Adrenal gland (tissue), 5 donors: ENCODE data around the gene DOCK1.

Experiments used
- POLR2A ChIP-seq, 2 donors: fragments of 450-650 bp; IDR thresholded peaks; one replicate each; pipeline ENCODE4 v1.6.1; 2017; ENCODE audit warnings: antibody characterized with exemption in 2 of 2, mild to moderate bottlenecking in 2 of 2, moderate library complexity in 1 of 2
- TF ChIP-seq, protein P1 (sequence below), 6 experiments: fragments of 450-650 bp in 4 of 6; fragments of 200-600 bp in 2 of 6; sonication (generic) in 1 of 6; IDR thresholded peaks; 1 replicate in 5 of 6; 2 replicates in 1 of 6; pipeline versions ENCODE4 v1.5.1 to v1.8.0; 2016 to 2021; ENCODE audit warnings: antibody characterized with exemption in 6 of 6, mild to moderate bottlenecking in 2 of 6, moderate library complexity in 1 of 6
- donor health status: DM: no; HTN: no; CAD: no.

DNA sequence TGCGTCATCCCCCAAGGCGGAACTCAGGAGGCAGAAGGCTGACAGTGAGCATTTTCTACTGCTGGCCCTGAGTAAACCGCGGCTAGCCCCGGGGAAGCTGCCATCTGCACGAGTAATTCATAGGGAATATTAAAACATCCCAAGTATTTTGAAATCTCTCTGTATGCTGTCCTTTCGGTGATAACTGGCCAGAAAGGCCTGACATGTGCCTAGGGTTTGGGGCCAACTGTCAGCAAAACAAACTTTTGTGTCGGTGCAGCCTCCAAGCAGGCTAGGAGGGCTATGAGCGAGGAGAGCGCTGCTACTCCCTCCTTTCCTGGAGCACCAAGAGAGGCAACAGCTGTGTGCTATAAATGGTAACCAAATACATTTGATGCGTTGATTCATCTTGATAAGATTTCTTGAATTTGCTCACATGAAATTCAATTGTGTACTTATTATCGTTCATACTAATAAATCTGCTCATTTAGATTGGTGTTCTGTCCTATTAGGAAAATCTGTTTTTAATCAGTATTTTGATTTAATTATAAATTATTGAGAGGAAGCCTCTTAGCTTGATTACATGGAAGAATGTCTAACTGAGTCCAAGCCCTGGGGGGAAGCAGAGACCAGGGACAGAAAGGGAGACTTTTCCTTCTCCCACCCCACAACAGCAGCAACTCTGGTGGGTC is 519.5 kb downstream of the DOCK1 start:
- TF ChIP-seq, protein P1, sequence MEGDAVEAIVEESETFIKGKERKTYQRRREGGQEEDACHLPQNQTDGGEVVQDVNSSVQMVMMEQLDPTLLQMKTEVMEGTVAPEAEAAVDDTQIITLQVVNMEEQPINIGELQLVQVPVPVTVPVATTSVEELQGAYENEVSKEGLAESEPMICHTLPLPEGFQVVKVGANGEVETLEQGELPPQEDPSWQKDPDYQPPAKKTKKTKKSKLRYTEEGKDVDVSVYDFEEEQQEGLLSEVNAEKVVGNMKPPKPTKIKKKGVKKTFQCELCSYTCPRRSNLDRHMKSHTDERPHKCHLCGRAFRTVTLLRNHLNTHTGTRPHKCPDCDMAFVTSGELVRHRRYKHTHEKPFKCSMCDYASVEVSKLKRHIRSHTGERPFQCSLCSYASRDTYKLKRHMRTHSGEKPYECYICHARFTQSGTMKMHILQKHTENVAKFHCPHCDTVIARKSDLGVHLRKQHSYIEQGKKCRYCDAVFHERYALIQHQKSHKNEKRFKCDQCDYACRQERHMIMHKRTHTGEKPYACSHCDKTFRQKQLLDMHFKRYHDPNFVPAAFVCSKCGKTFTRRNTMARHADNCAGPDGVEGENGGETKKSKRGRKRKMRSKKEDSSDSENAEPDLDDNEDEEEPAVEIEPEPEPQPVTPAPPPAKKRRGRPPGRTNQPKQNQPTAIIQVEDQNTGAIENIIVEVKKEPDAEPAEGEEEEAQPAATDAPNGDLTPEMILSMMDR (IDR thresholded peaks at IDR 0.05): no peak
- TF ChIP-seq POLR2A (IDR thresholded peaks at IDR 0.05): no peak
